Activated naive CD8-positive, alpha-beta T cell (primary cell): ENCODE data around the gene ZBED1.
"Not testable (repeated sequence)": the region's sequence is repeated elsewhere in the genome, so short reads cannot be mapped to it uniquely, and the experiment has no call there.

Experiments
- H3K27ac Mint-ChIP-seq: one replicate; pipeline ENCODE4 v1.8.0; 2021; ENCODE audit warnings: mixed read lengths
- H3K27me3 Mint-ChIP-seq: one replicate; pipeline ENCODE4 v1.8.0; 2021; ENCODE audit warnings: mixed read lengths
- H3K36me3 Mint-ChIP-seq: one replicate; pipeline ENCODE4 v1.8.0; 2021; ENCODE audit warnings: mixed read lengths
- H3K4me1 Mint-ChIP-seq: one replicate; pipeline ENCODE4 v1.8.0; 2021; ENCODE audit warnings: low read depth, mixed read lengths
- H3K4me3 Mint-ChIP-seq: one replicate; pipeline ENCODE4 v1.8.0; 2021; ENCODE audit warnings: mild to moderate bottlenecking, mixed read lengths
- H3K9me3 Mint-ChIP-seq: one replicate; pipeline ENCODE4 v1.8.0; 2021; ENCODE audit warnings: low read depth, mixed read lengths

The ZBED1 gene

DNA sequence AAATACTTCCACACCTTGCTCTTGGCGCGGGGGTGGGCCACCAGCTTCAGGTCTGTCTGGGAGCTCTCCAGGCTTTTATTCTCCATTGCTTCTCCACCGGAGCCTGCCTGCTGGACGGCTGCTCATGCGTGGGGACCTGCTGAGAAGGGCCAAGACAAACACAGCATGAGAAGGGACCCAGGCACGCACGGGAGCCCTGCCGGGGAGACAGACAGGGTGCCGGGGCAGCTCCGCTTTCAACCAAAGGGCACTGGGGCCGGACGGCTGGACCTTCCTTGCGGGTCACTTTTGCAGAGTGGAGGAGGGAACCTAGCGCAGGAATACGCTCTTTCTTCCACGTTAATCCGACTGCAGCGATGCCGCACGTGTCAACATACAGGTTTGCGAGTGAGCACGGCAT, 10.1 kb downstream of the ZBED1 start:
- H3K9me3 Mint-ChIP-seq = no peaks in the 10 kb centered on the region
- H3K4me1 Mint-ChIP-seq = no peaks in the 10 kb centered on the region
- no peaks in the 10 kb centered on the region for H3K27me3 Mint-ChIP-seq
- H3K27ac Mint-ChIP-seq = no peak overlapping the region
- no peak overlapping the region for H3K4me3 Mint-ChIP-seq
- H3K36me3 Mint-ChIP-seq = peaks cover 5% of the 10 kb centered on the region

DNA sequence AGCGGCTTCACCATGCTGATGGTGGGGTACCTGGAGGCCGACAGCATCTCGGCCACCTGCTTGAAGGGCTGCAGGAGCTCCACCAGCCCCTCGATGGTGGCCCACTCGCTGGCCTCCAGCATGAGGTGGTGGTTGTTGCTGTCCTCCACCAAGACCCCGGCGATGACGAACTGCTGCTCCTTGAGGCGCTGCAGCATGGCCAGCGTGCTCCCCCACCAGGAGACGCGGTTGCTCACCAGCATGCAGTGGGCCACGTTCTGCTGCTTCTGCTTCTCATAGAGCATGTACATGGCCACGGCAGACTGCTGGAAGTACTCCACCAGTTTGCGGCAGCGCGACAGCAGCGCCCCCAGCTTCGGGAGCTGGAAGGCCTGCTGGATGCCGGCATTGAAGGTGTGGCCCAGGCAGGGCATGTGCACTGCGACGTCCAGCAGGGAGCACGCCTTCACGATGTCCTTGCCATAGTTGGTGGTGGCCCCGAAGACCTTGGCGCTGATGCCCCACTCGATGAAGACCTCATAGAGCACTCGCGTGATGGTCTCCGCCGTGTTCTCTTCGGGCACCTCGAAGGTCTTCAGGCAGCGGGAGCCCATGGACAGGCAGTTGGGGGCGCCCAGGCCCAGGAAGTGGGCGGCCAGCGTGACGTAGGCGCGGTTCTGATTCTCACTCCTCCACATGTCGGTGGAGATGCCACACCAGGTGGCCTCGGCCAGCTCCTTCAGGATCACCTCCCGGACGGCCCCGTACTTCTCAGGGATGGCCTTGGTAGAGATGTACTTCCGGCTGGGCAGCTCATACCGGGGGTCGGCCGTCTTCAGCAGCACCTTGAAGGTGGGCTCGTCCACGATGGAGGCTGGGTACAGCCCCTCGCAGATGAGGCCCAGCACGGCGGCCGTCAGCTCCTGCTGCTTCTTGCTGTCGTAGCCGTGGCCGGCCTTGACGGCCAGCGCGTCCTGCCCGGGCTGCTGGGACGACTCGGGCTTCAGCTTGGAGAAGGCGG, 11.0 kb downstream of the ZBED1 start:
- Mint-ChIP-seq H3K36me3 (peaks cover 5% of the 10 kb centered on the region), H3K27me3 (no peaks in the 10 kb centered on the region), H3K27ac (no peak overlapping the region), H3K9me3 (no peaks in the 10 kb centered on the region), H3K4me1 (no peaks in the 10 kb centered on the region), H3K4me3 (no peak overlapping the region)

DNA sequence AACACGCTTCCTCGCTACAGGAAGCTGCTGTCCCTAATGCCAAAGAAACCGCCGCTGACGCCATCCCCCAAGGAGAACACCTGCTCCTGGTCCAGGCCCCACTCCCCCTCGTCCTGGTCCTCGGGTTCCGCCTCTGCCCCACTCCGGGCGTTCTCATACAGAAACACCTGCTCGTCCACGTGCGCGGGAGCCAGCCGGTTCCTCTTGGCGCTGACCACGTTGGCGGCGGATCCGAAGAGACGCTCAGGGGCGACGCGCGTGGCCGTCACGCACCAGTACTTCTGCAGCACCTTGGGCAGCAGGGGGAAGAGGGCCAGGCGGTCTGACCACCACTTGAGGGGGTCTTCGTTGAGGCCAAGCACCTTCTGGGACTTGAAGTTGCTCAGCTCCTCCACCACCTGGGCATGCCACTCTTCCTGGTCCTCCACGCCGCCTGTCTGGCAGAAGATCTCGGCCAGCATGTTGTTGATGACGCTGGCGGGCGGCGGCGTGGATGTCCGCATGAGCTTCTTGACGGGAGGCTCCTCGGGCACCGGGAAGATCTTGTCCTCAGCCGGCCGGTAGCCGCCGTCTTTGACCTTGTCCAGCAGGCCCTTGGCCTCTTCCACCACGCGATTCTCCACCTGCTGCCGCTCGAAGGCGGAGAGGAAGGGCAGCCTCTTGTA, 12.0 kb downstream of the ZBED1 start:
- Mint-ChIP-seq H3K4me1 (no peaks in the 10 kb centered on the region), H3K9me3 (no peaks in the 10 kb centered on the region), H3K4me3 (no peak overlapping the region), H3K27ac (no peak overlapping the region), H3K27me3 (no peaks in the 10 kb centered on the region), H3K36me3 (peaks cover 5% of the 10 kb centered on the region)

DNA sequence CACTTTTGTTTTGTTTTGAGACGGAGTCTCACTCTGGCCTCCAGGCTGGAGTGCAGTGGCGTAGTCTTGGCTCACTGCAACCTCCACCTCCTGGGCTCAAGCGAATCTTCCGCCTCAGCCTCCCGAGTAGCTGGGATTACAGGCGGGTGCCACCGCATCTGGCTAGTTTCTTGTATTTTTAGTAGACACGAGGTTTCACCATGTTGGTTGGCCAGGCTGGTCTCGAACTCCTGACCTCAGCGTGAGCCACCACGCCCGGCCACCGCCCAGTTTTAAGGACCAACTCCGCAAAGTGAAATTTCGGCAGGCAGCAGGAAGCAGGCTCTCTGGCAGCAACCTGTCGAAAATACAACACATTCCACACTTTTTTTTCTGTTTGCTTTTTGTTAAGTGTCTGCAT, 13.4 kb downstream of the ZBED1 start:
- no peak overlapping the region for H3K4me3 Mint-ChIP-seq
- H3K36me3 Mint-ChIP-seq = peaks cover 5% of the 10 kb centered on the region
- H3K9me3 Mint-ChIP-seq = no peaks in the 10 kb centered on the region
- H3K27me3 Mint-ChIP-seq = no peaks in the 10 kb centered on the region
- no peak overlapping the region for H3K27ac Mint-ChIP-seq
- no peaks in the 10 kb centered on the region for H3K4me1 Mint-ChIP-seq

DNA sequence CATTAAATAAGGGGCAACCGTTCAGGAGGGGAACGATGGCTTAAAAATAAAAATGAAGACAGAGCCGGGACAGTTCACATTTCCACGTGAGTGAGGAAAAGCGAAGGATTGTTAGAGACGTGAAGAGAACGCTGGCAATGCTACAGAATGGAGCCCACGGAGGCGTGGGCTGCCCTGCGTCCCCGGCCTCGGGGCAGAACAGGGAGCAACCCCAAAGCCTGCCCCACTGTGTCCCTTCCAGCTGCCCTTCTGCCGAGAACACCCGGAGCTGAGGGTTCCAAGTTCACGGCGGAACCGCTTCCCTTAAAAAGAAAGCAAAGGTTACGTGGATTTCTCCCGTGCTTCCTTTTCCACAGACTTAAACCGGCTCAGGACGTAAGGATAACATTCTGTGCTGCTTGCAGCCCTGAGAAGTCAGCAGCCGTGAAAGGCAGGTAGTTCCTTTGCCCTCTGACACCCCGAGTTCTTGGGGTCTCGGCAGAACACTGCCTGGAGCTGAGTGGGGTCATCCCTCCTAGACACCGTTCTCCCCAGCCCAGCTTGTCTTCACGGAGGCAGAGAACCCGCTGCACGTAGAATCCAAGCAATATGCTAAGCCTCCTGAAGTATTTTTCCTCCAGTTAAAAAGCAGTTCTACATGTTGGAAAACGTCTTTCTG, 14.2 kb downstream of the ZBED1 start:
- no peaks in the 10 kb centered on the region for H3K27me3 Mint-ChIP-seq
- H3K36me3 Mint-ChIP-seq = peaks cover 5% of the 10 kb centered on the region
- no peaks in the 10 kb centered on the region for H3K4me1 Mint-ChIP-seq
- no peak overlapping the region for H3K27ac Mint-ChIP-seq
- H3K9me3 Mint-ChIP-seq = no peaks in the 10 kb centered on the region
- no peak overlapping the region for H3K4me3 Mint-ChIP-seq

DNA sequence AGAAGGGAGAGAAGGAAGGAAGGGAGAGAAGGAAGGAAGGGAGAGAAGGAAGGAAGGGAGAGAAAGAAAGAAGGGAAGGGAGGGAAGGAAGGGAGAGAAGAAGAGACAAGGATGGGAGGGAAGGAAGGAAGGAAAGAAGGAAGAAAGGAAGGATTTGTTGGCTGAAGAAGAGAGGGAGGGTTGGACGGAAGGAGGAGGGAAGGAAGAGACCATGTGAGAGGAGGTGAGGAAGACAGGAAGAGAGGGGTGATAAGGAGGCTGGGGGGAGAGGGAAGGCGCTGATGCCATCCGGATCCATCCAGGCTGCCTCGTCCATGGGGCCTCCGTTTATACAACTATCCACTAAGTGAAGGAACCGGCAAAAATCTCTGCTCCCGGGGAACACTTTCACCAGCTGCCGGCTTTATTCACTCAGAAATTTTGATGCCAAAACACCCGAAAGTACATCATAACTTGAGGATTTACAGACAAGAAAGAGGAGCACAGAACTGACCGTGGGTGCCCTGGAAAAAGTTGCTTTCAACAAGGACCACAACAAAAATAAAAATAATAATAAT, 14.9 kb downstream of the ZBED1 start:
- no peaks in the 10 kb centered on the region for H3K9me3 Mint-ChIP-seq
- H3K27ac Mint-ChIP-seq = no peak overlapping the region
- H3K4me3 Mint-ChIP-seq = no peak overlapping the region
- H3K4me1 Mint-ChIP-seq = no peaks in the 10 kb centered on the region
- H3K36me3 Mint-ChIP-seq = peaks cover 5% of the 10 kb centered on the region
- H3K27me3 Mint-ChIP-seq = no peaks in the 10 kb centered on the region

DNA sequence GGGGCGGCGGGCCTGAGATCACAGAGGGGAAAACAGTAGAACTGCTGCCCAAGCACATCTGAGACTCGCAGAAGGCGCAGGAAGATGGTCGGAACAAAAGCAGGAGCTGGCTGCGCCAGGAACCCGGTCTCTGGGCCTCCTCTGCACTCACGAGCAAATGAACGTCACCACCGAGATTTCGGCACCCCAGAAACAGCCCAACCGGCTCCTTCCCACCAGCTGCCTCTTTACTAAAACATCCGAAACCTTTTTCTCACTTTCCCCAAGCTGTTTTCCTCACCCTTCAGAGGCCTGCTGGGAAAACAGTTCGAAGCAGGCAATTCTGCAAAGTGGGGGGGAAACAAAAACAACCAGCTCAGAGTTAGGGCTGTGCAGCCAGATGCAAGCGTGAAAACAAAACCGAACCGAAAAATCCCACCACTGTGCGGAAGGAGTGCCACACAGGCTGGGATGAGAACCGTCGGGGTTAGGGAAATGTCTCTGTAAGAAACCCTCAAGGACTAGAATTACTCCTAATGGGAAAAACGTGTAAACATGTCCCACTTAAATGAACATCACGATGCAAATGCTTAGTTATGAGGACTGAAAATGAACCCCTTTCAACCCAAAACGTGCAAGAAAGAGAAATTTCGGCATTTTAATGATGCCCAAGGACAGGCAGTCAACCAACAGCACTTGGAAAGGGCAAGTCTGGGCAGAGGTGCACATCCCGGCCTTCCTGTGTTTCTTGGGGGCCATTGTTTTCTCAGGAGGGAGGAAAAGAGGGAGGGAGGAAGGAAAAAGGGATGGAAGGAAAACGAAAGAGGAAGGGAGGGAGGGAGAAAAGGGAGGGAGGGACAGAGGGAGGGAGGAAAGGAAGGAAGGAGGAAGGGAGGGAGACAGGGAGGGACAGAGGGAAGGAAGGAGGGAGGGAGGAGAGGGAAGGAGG, 15.8 kb downstream of the ZBED1 start:
- Mint-ChIP-seq H3K9me3 (peaks cover 2% of the 10 kb centered on the region), H3K4me1 (no peaks in the 10 kb centered on the region), H3K27me3 (no peaks in the 10 kb centered on the region)

DNA sequence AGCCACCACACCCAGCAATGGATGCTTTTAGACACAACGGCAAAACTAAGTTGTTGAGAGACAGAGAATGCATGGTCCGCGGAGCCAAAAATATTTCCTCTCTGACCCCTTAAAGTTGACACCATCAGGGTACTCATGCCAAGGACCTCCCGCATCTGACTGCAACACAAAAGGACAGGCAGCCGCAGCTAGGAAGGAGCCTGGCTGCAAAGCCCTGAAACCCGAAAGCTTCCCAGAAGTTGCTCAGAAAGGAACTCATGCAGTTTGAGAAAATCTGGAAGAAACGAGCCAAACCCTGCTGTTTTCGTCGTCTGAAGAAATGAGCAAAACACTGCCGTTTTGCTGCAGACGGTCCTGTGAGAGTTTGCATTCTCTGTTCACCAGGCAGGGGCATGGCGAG, 16.5 kb downstream of the ZBED1 start:
- Mint-ChIP-seq H3K4me3 (no peak overlapping the region), H3K27ac (no peak overlapping the region), H3K4me1 (no peaks in the 10 kb centered on the region), H3K36me3 (peaks cover 12% of the 10 kb centered on the region), H3K9me3 (peaks cover 3% of the 10 kb centered on the region), H3K27me3 (no peaks in the 10 kb centered on the region)

More for the DNA sequence above, 15.8 kb downstream of the ZBED1 start:
- no peak overlapping the region for H3K27ac Mint-ChIP-seq
- peaks cover 8% of the 10 kb centered on the region for H3K36me3 Mint-ChIP-seq
- no peak overlapping the region for H3K4me3 Mint-ChIP-seq

DNA sequence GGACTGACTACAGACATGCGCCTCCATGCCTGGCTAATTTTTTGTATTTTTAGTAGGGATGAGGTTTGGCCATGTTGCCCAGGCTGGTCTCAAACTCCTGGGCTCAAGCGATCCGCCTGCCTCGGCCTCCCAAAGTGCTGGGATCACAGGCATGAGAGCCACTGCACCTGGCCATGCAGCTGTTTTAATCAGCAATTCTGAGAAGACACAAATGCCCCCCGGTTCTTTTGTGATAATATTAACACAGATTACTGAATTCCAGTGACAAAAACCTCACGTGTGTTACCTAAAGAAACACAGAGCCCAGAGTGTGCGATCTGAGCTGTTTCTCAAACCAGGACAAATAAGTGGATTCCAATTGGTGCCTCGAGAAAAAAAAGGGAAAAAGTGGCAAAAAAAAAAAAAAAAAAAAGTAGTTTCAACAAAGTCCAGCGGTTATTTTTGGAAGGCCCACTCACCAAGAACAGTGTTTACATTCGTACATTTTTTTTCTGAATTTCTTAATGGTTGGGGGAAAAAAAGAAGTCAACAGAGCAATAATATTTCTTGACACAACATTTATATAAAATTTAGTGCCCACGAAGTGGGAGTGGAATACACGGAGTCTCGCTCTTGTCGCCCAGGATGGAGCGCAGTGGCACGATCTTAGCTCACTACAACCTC, 17.2 kb downstream of the ZBED1 start:
- no peaks in the 10 kb centered on the region for H3K4me1 Mint-ChIP-seq
- peaks cover 12% of the 10 kb centered on the region for H3K36me3 Mint-ChIP-seq
- H3K27ac Mint-ChIP-seq = no peak overlapping the region
- no peak overlapping the region for H3K4me3 Mint-ChIP-seq
- H3K9me3 Mint-ChIP-seq = peaks cover 3% of the 10 kb centered on the region
- no peaks in the 10 kb centered on the region for H3K27me3 Mint-ChIP-seq

DNA sequence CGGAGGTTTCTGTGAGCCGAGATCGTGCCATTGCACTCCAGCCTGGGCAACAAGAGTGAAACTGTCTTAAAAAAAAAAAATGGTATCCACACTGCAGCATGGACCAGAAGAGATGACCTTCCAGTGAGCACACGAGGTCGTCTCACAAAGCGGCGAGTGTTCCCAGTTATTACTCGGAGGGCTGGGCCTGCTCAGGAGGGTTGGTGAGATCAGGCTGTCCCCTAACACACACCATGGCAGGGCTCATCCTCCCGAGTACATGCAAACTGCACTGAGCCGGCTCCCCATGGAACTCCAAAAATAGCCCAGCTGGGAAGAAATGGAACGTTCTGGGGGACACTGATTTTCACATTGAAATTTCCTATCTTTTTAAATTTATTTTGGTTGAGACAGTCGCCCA, 19.2 kb downstream of the ZBED1 start:
- H3K27me3 Mint-ChIP-seq, H3K36me3 Mint-ChIP-seq, H3K9me3 Mint-ChIP-seq, H3K4me3 Mint-ChIP-seq, H3K27ac Mint-ChIP-seq, H3K4me1 Mint-ChIP-seq: not testable (repeated sequence)

DNA sequence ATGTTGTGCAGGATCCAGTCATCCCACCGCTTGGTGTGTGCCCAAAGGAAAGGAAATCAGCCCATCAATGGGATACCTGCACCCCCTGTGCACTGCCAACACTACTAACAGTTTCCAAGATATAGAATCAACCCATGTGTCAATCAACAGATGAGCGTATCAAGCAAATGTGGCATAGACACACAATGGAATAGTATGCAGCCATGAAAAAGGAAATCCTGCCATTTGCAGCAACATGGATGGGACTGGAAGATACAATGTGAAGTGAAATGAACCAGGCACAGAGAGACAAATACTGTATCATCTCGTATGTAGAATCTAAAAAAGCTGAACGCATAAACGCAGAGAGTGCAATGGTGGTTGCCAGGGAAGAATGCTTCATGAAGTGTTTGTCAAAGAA, 20.8 kb downstream of the ZBED1 start:
- not testable (repeated sequence) for H3K27ac Mint-ChIP-seq, H3K36me3 Mint-ChIP-seq, H3K4me1 Mint-ChIP-seq, H3K27me3 Mint-ChIP-seq, H3K9me3 Mint-ChIP-seq, H3K4me3 Mint-ChIP-seq

DNA sequence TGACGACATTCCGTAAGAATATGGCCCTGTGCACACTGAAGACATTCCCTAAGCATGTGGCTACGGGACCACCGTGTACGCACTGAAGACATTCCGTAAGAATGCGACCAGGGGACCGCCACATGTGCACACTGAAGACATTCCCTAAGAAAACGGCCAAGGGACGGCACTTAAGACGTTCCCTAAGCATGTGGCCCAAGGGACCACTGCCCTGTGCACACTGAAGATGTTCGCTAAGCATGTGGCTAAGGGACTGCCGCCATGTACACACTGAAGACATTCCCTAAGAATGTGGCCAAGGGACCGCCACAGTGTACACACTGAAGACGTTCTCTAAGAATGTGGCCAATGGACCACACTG, 21.4 kb downstream of the ZBED1 start:
- Mint-ChIP-seq H3K36me3 (peaks cover 9% of the 10 kb centered on the region), H3K27me3 (no peaks in the 10 kb centered on the region), H3K27ac (no peak overlapping the region), H3K4me3 (no peak overlapping the region), H3K4me1 (peaks cover 5% of the 10 kb centered on the region), H3K9me3 (peaks cover 3% of the 10 kb centered on the region)

DNA sequence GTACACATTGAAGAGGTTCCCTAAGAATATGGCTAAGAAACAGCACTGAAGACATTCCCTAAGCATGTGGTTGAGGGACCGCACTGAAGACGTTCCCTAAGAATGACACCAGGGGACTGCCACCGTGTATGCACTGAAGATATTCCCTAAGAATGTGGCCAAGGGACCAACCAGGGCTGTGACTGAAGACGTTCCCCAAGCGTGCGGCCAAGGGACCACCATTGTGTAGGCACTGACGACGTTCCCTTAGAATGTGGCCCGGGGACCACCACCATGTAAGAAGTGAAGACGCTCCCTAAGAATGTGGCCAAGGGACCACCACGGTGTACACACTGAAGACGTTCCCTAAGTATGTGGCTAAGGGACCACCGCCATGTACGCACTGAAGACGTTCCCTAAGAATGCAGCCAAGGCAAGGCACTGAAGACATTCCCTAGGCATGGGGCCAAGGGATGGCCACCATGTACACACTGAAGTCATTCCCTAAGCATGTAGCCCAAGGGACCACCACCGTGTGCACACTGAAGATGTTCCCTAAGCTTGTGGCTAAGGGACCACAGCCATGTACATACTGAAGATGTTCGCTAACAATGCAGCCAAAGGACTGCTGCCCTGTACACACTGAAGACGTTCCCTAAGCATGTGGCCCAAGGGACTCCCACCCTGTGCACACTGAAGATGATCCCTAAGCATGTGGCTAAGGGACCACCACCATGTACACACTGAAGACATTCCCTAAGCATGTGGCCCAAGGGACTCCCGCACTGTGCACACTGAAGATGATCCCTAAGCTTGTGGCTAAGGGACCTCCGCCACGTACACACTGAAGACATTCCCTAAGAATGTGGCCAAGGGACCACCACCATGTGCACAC, 22.0 kb downstream of the ZBED1 start:
- Mint-ChIP-seq H3K9me3 (peaks cover 3% of the 10 kb centered on the region), H3K27me3 (no peaks in the 10 kb centered on the region), H3K27ac (no peak overlapping the region), H3K4me3 (no peak overlapping the region), H3K4me1 (peaks cover 5% of the 10 kb centered on the region), H3K36me3 (peaks cover 9% of the 10 kb centered on the region)
